Adrenal gland (tissue), 5 donors: Measurements from ENCODE around the gene HOXA9.

Source experiments
- CTCF ChIP-seq, 6 experiments: fragments of 450-650 bp in 4 of 6; fragments of 200-600 bp in 2 of 6; sonication (generic) in 1 of 6; IDR thresholded peaks; 1 replicate in 5 of 6; 2 replicates in 1 of 6; pipeline versions ENCODE4 v1.5.1 to v1.8.0; 2016 to 2021; ENCODE audit warnings: antibody characterized with exemption in 6 of 6, mild to moderate bottlenecking in 2 of 6, moderate library complexity in 1 of 6
- POLR2A ChIP-seq, 2 donors: fragments of 450-650 bp; IDR thresholded peaks; one replicate each; pipeline ENCODE4 v1.6.1; 2017; ENCODE audit warnings: antibody characterized with exemption in 2 of 2, mild to moderate bottlenecking in 2 of 2, moderate library complexity in 1 of 2
- donor health status: DM: no; HTN: no; CAD: no.

GRCh38 chr7:27138985-27139333 is 26.4 kb downstream of the HOXA9 start:
- TF ChIP-seq CTCF (IDR thresholded peaks at IDR 0.05) = no peak
- TF ChIP-seq POLR2A (IDR thresholded peaks at IDR 0.05) = no peak
